ENCODE measurements around the gene DENND4A. TPM values are rescaled to one million over a fixed set of nuclear protein-coding genes. Genes with fewer than 3 reads are reported as not detected.

DENND4A gene
- total RNA-seq, result 10 to 100 TPM; 26.2 to 52.8 TPM
- 1 to 10 TPM; 7.0 to 8.5 TPM for polyA plus RNA-seq
- long read RNA-seq, donor 1, result 0 reads
- long read RNA-seq, donor 2, partial matches to known transcripts, result 0 of 1 reads
- long read RNA-seq, donor 2, other reads (novel, unspliced or antisense), result 0 of 1 reads
- long read RNA-seq, donor 3, result 0 reads
- long read RNA-seq, donor 4, partial matches to known transcripts, result 0 of 1 reads
- long read RNA-seq, donor 4, other reads (novel, unspliced or antisense), result 0 of 1 reads
- long read RNA-seq, donor 5, result 0 reads

GRCh38 chr15:65792138-65792987, at the start of gene DENND4A:
TSS of gene DENND4A (minus strand) at chr15:65792293. CDS start at chr15:65756450, 35,843 bp downstream.
- no peak for TF ChIP-seq CTCF (IDR thresholded peaks at IDR 0.05; ENCODE audit: control extremely low read depth, extremely low read depth)
- Histone ChIP-seq H3K9ac (ENCODE audit: insufficient read depth in 1 of 2, low read length in 2 of 2) (peak within 1 kb of the TSS; percentile 99 to 100), H3K36me3 (ENCODE audit: control insufficient read depth in 4 of 4, insufficient read depth in 4 of 4, low read length in 4 of 4) (no peaks in the 10 kb centered on the region), H3K9me3 (ENCODE audit: control insufficient read depth in 4 of 4, insufficient read depth in 3 of 4, low read length in 3 of 4) (no peaks in the 10 kb centered on the region), H3K27ac (ENCODE audit: low read depth in 1 of 2, low read length in 1 of 2) (peak within 1 kb of the TSS; percentile 88 to 98), H3K27me3 (ENCODE audit: control insufficient read depth in 3 of 3, insufficient read depth in 3 of 3, low read length in 2 of 3) (no peaks in the 10 kb centered on the region), H3K4me1 (ENCODE audit: control insufficient read depth in 5 of 5, insufficient read depth in 5 of 5, low read length in 5 of 5) (peaks cover 0 to 20% (median 5%) of the 10 kb centered on the region in 5 donors), H3K4me3 (peak within 1 kb of the TSS; percentile 77)
- ATAC-seq (ENCODE audit: insufficient read depth, low FRiP score), result peak; percentile 93
- peak; percentile 99 for DNase-seq
- 0 to 1% methylated on average over 38 to 63 of the region's 63 CpGs for WGBS, 2 donors

- ATAC-seq (ENCODE audit: insufficient read depth, low FRiP score) (peak; percentile 47), DNase-seq (peak in 2 of 3 donors; percentile 20 to 47)
- no peaks in the 10 kb centered on the region for H3K36me3 ChIP-seq (ENCODE audit: control insufficient read depth in 4 of 4, insufficient read depth in 4 of 4, low read length in 4 of 4)
- TF ChIP-seq CTCF (IDR thresholded peaks at IDR 0.05; ENCODE audit: control extremely low read depth, extremely low read depth), result no peak
- H3K4me3 ChIP-seq, result no peak overlapping the region
- H3K27ac ChIP-seq (ENCODE audit: low read depth in 1 of 2, low read length in 1 of 2), result peak overlapping the region in 1 of 2 donors; percentile 84
- no peak overlapping the region for H3K9ac ChIP-seq (ENCODE audit: insufficient read depth in 1 of 2, low read length in 2 of 2)
- H3K4me1 ChIP-seq (ENCODE audit: control insufficient read depth in 5 of 5, insufficient read depth in 5 of 5, low read length in 5 of 5), result peaks cover 0 to 5% (median 0%) of the 10 kb centered on the region in 5 donors
- 19% methylated on average over 11 of the region's 11 CpGs for WGBS, 2 donors
- H3K27me3 ChIP-seq (ENCODE audit: control insufficient read depth in 3 of 3, insufficient read depth in 3 of 3, low read length in 2 of 3), result no peaks in the 10 kb centered on the region
- H3K9me3 ChIP-seq (ENCODE audit: control insufficient read depth in 4 of 4, insufficient read depth in 3 of 4, low read length in 3 of 4), result no peaks in the 10 kb centered on the region
These were observed 49.2 kb upstream of the DENND4A start for GRCh38 chr15:65841121-65841930.

- no peaks in the 10 kb centered on the region for H3K36me3 ChIP-seq (ENCODE audit: control insufficient read depth in 4 of 4, insufficient read depth in 4 of 4, low read length in 4 of 4)
- no peak for DNase-seq
- H3K4me3 ChIP-seq, result no peak overlapping the region
- H3K4me1 ChIP-seq (ENCODE audit: control insufficient read depth in 5 of 5, insufficient read depth in 5 of 5, low read length in 5 of 5), result peaks cover 0 to 5% (median 0%) of the 10 kb centered on the region in 5 donors
- H3K9ac ChIP-seq (ENCODE audit: insufficient read depth in 1 of 2, low read length in 2 of 2), result no peak overlapping the region
- TF ChIP-seq CTCF (IDR thresholded peaks at IDR 0.05; ENCODE audit: control extremely low read depth, extremely low read depth), result no peak
- H3K9me3 ChIP-seq (ENCODE audit: control insufficient read depth in 4 of 4, insufficient read depth in 3 of 4, low read length in 3 of 4), result no peaks in the 10 kb centered on the region
- H3K27me3 ChIP-seq (ENCODE audit: control insufficient read depth in 3 of 3, insufficient read depth in 3 of 3, low read length in 2 of 3), result no peaks in the 10 kb centered on the region
- no peak overlapping the region for H3K27ac ChIP-seq (ENCODE audit: low read depth in 1 of 2, low read length in 1 of 2)
- no peak for ATAC-seq (ENCODE audit: insufficient read depth, low FRiP score)
- WGBS, 2 donors, result 69 to 70% methylated on average over 4 of the region's 4 CpGs
These were observed 47.9 kb upstream of the DENND4A start for GRCh38 chr15:65839985-65840384.

All from lung (tissue), 16 donors.